ENCODE measurements around the gene SPESP1. TPM values are rescaled to one million over a fixed set of nuclear protein-coding genes. Genes with fewer than 3 reads are reported as not detected.

The SPESP1 gene
- polyA plus RNA-seq, 1 donor, result 2.3 TPM

DNA sequence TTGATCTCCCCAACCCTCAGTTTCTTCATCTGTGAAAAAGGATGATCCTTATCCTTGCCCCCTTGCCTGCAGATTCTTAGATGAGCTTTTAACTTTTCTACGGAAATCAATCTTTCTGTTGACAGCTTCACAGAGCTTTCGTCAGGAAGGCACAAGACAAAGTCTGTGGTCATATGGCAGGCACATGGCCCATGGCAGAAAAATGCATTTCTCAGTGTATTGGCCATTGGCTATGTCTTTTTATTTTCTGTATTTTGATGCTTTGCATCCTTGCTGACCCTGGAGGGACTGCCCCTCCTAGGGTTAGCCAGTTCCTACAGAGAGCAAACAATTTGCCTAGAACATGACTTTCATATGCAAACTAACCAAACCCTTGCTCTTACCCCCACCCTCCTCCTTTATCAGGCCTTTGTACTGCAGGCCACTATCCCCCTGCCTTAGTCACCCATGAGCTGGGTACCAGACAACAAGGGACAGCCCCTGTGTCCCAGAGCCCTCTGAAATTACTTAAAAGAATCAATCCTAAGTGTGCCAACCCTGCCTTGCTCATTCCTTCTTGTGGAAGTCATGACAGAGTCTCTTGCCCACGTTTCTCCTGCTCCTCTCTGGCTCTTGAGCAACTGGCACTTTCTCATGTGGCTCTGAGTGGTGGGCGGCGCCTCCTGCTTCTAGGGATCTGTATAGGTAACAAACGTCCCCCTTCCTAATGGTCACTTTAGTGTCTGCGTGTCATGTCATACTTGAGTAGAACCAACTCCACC is 60.1 kb downstream of the SPESP1 start:
- H3K4me3 ChIP-seq (ENCODE audit: low read length), result no peak overlapping the region
- DNase-seq, result no peak
- H3K27ac ChIP-seq (ENCODE audit: low read length), result no peak overlapping the region
- H3K9me3 ChIP-seq (ENCODE audit: control insufficient read depth, low read depth, low read length), result no peaks in the 10 kb centered on the region
- no peaks in the 10 kb centered on the region for H3K27me3 ChIP-seq (ENCODE audit: control insufficient read depth, insufficient read depth, low read length)
- H3K4me1 ChIP-seq (ENCODE audit: control insufficient read depth, insufficient read depth, low read length), result peaks cover 9% of the 10 kb centered on the region
- no CpG with 5 or more reads among the region's 7 CpGs for WGBS (ENCODE audit: insufficient coverage, low lambda C conversion rate)
- H3K36me3 ChIP-seq (ENCODE audit: control insufficient read depth, insufficient read depth, low read length), result no peaks in the 10 kb centered on the region

DNA sequence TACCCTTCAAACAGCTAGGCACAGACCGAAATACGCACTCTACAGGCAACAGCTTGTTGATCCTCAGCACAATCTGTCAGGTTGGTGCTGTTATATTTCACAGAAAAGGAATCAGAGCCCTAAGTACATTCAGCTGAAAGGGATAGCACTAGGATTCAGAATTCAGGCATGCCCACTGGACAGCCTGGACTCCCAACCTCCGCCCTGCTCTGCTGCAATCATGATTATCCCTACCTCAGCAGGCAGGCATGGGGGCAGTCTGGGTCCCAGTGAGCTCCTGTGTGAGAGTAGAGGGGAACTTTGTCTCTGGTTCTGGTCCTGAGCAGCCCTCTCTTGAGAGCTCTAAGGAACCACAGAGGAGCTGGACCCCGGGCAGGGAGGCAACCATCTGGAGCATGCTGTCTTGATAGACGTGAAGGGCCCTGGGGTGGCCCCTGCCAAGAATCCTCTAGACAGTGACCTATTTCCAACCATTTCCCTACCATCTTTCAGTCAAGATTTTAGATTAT is 60.7 kb downstream of the SPESP1 start:
- Histone ChIP-seq H3K9me3 (ENCODE audit: control insufficient read depth, low read depth, low read length) (no peaks in the 10 kb centered on the region), H3K4me3 (ENCODE audit: low read length) (no peak overlapping the region), H3K27ac (ENCODE audit: low read length) (no peak overlapping the region), H3K4me1 (ENCODE audit: control insufficient read depth, insufficient read depth, low read length) (peaks cover 9% of the 10 kb centered on the region), H3K27me3 (ENCODE audit: control insufficient read depth, insufficient read depth, low read length) (no peaks in the 10 kb centered on the region), H3K36me3 (ENCODE audit: control insufficient read depth, insufficient read depth, low read length) (no peaks in the 10 kb centered on the region)
- no CpG with 5 or more reads among the region's 5 CpGs for WGBS (ENCODE audit: insufficient coverage, low lambda C conversion rate)
- DNase-seq, result no peak

DNA sequence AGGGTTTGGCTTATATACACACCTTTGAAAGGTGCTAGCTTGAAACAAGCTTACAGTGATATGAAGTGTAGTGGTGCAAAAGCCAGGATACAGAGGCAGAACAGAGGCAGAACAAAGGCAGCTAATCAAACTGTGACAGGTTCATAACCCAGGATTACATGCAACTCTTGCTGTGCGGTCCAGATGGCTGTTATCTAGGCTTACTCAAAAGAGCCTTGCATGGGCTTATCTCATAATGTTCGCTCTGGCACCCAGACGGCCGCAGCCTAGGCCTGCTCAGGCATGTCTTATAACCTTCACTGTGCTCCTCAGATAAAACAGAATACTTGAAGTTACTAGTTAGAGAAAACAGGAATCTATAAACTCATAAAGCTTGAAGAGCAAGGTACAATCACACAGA is 61.4 kb downstream of the SPESP1 start:
- Histone ChIP-seq H3K27ac (ENCODE audit: low read length) (no peak overlapping the region), H3K4me3 (ENCODE audit: low read length) (no peak overlapping the region), H3K36me3 (ENCODE audit: control insufficient read depth, insufficient read depth, low read length) (no peaks in the 10 kb centered on the region), H3K4me1 (ENCODE audit: control insufficient read depth, insufficient read depth, low read length) (peaks cover 9% of the 10 kb centered on the region), H3K27me3 (ENCODE audit: control insufficient read depth, insufficient read depth, low read length) (no peaks in the 10 kb centered on the region), H3K9me3 (ENCODE audit: control insufficient read depth, low read depth, low read length) (no peaks in the 10 kb centered on the region)
- WGBS (ENCODE audit: insufficient coverage, low lambda C conversion rate), result no CpG with 5 or more reads among the region's 4 CpGs
- peak; percentile 37 to 64 for DNase-seq

DNA sequence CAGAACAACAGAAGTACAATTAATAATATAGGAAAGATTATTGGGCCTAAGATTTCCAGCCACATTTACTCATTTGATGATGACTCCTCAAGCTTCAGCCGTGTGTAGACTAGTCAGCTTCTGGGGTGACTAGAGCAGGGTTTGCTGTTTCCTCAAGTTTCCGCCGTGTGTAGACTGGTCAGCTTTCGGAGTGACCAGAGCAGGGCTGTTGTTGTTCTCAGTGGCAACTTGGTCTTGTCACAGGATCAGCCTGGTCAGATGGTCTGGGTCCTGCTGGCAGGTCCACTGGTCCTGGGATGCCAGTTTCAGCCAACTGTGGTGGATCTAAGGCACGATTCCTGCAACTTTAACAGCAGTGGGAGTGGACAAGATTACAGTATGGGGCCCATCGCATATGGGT is 62.4 kb downstream of the SPESP1 start:
- no CpG with 5 or more reads among the region's 6 CpGs for WGBS (ENCODE audit: insufficient coverage, low lambda C conversion rate)
- Histone ChIP-seq H3K9me3 (ENCODE audit: control insufficient read depth, low read depth, low read length) (no peaks in the 10 kb centered on the region), H3K27me3 (ENCODE audit: control insufficient read depth, insufficient read depth, low read length) (no peaks in the 10 kb centered on the region), H3K4me1 (ENCODE audit: control insufficient read depth, insufficient read depth, low read length) (peaks cover 9% of the 10 kb centered on the region), H3K27ac (ENCODE audit: low read length) (no peak overlapping the region), H3K4me3 (ENCODE audit: low read length) (no peak overlapping the region), H3K36me3 (ENCODE audit: control insufficient read depth, insufficient read depth, low read length) (no peaks in the 10 kb centered on the region)
- no peak for DNase-seq

DNA sequence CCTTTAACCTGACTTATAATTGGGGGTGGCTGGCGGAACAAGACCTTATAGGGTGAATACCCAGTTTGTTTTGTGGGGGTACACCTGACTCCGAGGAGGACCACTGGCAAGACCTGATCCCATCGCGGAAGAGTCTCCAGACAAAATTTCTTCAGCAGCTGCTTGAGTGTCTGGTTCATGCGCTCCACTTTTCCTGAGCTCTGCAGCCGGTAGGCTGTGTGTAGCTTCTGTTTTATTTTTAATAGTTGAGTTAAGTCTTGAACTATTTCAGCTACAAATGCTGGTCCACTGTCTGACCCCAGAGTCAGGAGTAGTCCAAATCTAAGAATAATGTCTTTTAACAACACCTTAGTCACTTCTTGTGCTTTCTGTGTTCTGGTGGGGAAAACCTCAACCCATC is 63.0 kb downstream of the SPESP1 start:
- DNase-seq, result no peak
- Histone ChIP-seq H3K9me3 (ENCODE audit: control insufficient read depth, low read depth, low read length) (no peaks in the 10 kb centered on the region), H3K4me3 (ENCODE audit: low read length) (no peak overlapping the region), H3K4me1 (ENCODE audit: control insufficient read depth, insufficient read depth, low read length) (peaks cover 9% of the 10 kb centered on the region), H3K27me3 (ENCODE audit: control insufficient read depth, insufficient read depth, low read length) (no peaks in the 10 kb centered on the region), H3K36me3 (ENCODE audit: control insufficient read depth, insufficient read depth, low read length) (no peaks in the 10 kb centered on the region), H3K27ac (ENCODE audit: low read length) (no peak overlapping the region)
- no CpG with 5 or more reads among the region's 6 CpGs for WGBS (ENCODE audit: insufficient coverage, low lambda C conversion rate)

DNA sequence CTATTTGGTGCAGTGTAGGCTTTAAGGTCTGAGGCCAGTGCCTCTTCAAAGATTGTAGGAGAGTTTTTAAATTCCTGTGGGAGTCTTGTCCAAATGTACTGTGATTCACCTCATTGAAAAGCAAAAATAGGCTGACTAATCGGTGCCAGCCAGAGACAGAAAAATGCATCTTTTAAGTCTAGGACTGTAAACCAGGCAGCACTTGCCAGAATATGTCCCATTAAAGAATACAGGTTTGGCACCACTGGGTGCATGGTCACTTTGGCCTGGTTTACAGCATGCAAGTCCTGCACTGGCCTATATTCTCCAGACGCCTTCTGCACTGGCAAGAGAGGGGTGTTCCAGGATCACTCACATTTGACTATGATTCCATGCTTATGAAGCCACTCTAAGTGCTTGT is 63.8 kb downstream of the SPESP1 start:
- H3K36me3 ChIP-seq (ENCODE audit: control insufficient read depth, insufficient read depth, low read length), result no peaks in the 10 kb centered on the region
- no peak overlapping the region for H3K27ac ChIP-seq (ENCODE audit: low read length)
- no CpG with 5 or more reads among the region's 2 CpGs for WGBS (ENCODE audit: insufficient coverage, low lambda C conversion rate)

DNA sequence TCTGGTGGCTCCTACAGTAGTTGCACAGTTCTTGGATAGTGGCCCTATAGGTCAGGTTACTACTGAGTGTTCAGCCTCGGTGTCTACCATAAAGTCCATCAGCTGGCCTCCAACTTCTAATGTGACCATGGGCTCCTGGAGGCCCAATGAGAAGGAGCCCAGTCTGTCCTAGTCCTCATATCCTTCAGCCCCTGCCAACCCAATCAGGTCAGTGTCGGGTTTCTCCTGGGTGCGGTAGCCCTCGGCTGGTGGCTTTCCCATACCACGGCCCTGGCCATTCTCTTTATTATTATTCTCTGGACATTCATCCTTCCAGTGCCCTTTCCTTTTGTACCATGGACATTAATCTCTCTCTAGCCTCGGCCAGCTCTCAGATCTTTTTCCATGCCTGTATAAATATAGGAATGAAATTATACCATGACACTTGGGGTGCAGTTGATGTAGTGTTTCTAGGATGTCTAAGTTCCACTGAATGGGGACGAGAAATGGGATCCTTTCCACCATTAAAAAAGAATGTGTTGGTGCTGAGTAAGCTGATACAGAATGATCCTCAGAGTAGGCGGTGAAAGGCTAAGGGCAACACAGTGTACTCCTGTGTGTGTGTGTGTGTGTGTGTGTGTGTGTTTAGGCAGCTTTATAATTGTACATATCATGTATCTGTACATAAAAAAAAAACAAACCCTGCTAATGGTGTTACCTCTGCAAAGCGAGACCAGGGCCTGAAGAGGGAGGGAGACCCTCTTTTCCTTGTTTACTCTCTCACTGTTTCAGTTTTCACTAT is 64.8 kb downstream of the SPESP1 start:
- H3K4me1 ChIP-seq (ENCODE audit: control insufficient read depth, insufficient read depth, low read length), result peaks cover 9% of the 10 kb centered on the region
- 60% methylated on average over 1 of the region's 9 CpGs for WGBS (ENCODE audit: insufficient coverage, low lambda C conversion rate)
- no peaks in the 10 kb centered on the region for H3K27me3 ChIP-seq (ENCODE audit: control insufficient read depth, insufficient read depth, low read length)
- no peaks in the 10 kb centered on the region for H3K36me3 ChIP-seq (ENCODE audit: control insufficient read depth, insufficient read depth, low read length)
- DNase-seq, result no peak
- no peak overlapping the region for H3K27ac ChIP-seq (ENCODE audit: low read length)
- H3K4me3 ChIP-seq (ENCODE audit: low read length), result no peak overlapping the region
- no peaks in the 10 kb centered on the region for H3K9me3 ChIP-seq (ENCODE audit: control insufficient read depth, low read depth, low read length)

More for the DNA sequence above, 63.8 kb downstream of the SPESP1 start:
- H3K27me3 ChIP-seq (ENCODE audit: control insufficient read depth, insufficient read depth, low read length), result no peaks in the 10 kb centered on the region
- no peak overlapping the region for H3K4me3 ChIP-seq (ENCODE audit: low read length)
- no peaks in the 10 kb centered on the region for H3K9me3 ChIP-seq (ENCODE audit: control insufficient read depth, low read depth, low read length)
- DNase-seq, result no peak
- H3K4me1 ChIP-seq (ENCODE audit: control insufficient read depth, insufficient read depth, low read length), result peaks cover 9% of the 10 kb centered on the region

Other genes with a start within 250 kb of the SPESP1 start
- 201 TPM for gene ANP32A, start 109.6 kb upstream of the SPESP1 start, polyA plus RNA-seq
- gene NOX5, start 84.2 kb downstream of the SPESP1 start, polyA plus RNA-seq, result 0.16 TPM
- 50.5 TPM for gene GLCE, start 230.1 kb downstream of the SPESP1 start, polyA plus RNA-seq